HUDEP-2 (cell line): ENCODE measurements around the gene ZNF529.

ENCODE experiments used
- DNase-seq, 76 experiments: peaks; one replicate each; lab custom pipeline; 2025; ENCODE audit not compliant: unreplicated experiment in 76 of 76; lab: John Stamatoyannopoulos, UW

Gene ZNF529

GRCh38 chr19:36524617-36525016 lies 48.5 kb downstream of the ZNF529 start:
- DNase-seq, result no peak

GRCh38 chr19:36514012-36514612 lies 59.0 kb downstream of the ZNF529 start:
- DNase-seq, result no peak

- DNase-seq, result no peak
Measured at GRCh38 chr19:36508325-36508724, 64.8 kb downstream of the ZNF529 start.

- no peak for DNase-seq
Measured at GRCh38 chr19:36501973-36502372, 71.1 kb downstream of the ZNF529 start.

- DNase-seq, result no peak
Measured at GRCh38 chr19:36497001-36497400, 76.1 kb downstream of the ZNF529 start.
